IMR-90 (cell line): ENCODE data around the gene PSD.

Experiments
- BHLHE40 ChIP-seq: fragments of 150-350 bp; IDR thresholded peaks from 2 replicates; pipeline ENCODE4 v1.6.1; 2016; ENCODE audit warnings: mild to moderate bottlenecking, low read depth, low read length
- CEBPB ChIP-seq: IDR thresholded peaks from 2 replicates; pipeline ENCODE4 v1.6.1; 2012; ENCODE audit warnings: low read depth, low read length, improper control_type of control experiment
- CTCF ChIP-seq: conservative IDR thresholded peaks from 2 replicates; pipeline ENCODE4 v1.5.1; 2012; ENCODE audit warnings: mild to moderate bottlenecking, low read depth, low read length, improper control_type of control experiment
- ELK1 ChIP-seq: fragments of 150-350 bp; IDR thresholded peaks from 2 replicates; pipeline ENCODE4 v1.6.1; 2016; ENCODE audit warnings: low read depth, mild to moderate bottlenecking, low read length, moderate library complexity, borderline replicate concordance
- MAFK ChIP-seq: IDR thresholded peaks from 2 replicates; pipeline ENCODE4 v1.6.1; 2012; ENCODE audit warnings: low read depth, low read length, improper control_type of control experiment
- POLR2A ChIP-seq: IDR thresholded peaks from 2 replicates; pipeline ENCODE4 v1.6.1; 2012; ENCODE audit warnings: mild to moderate bottlenecking, low read depth, low read length
- RAD21 ChIP-seq: IDR thresholded peaks from 2 replicates; pipeline ENCODE4 v1.6.1; 2012; ENCODE audit warnings: low read length, improper control_type of control experiment
- RCOR1 ChIP-seq: IDR thresholded peaks from 2 replicates; pipeline ENCODE4 v1.6.1; 2012; ENCODE audit warnings: mild to moderate bottlenecking, low read length, improper control_type of control experiment; ENCODE audit not compliant: insufficient replicate concordance
- USF2 ChIP-seq: fragments of 150-350 bp; IDR thresholded peaks from 2 replicates; pipeline ENCODE4 v1.6.1; 2017; ENCODE audit warnings: mild to moderate bottlenecking, antibody characterized with exemption, low read length, low read depth

GRCh38 chr10:102434394-102435132 lies 16.0 kb upstream of the PSD start:
- no peak for TF ChIP-seq CTCF
- TF ChIP-seq POLR2A = no peak
- TF ChIP-seq RCOR1 = no peak
- TF ChIP-seq USF2 = no peak
- TF ChIP-seq RAD21 = no peak
- peak; percentile 99 for TF ChIP-seq CEBPB
- no peak for TF ChIP-seq MAFK
- TF ChIP-seq ELK1 = no peak
- TF ChIP-seq BHLHE40 = no peak
